H1 (cell line): ENCODE results near the gene CAMTA1. TPM values are rescaled to one million over a fixed set of nuclear protein-coding genes. Genes with fewer than 3 reads are reported as not detected.
A peak's percentile ranks its signal among the peaks of the same experiment; 100 is the strongest.

Experiments used
- CTCF ChIA-PET: fragments of 300-600 bp; sonication (Branson Sonifier 250); formaldehyde crosslinking; loops from one replicate; lab custom pipeline; 2021; ENCODE audit not compliant: partially characterized antibody; lab: Charles Lee
- POLR2A ChIA-PET: fragments of 300-600 bp; sonication (Branson Sonifier 250); formaldehyde crosslinking; loops from one replicate; lab custom pipeline; 2021; ENCODE audit warnings: inconsistent platforms; ENCODE audit not compliant: partially characterized antibody; lab: Charles Lee
- DNase-seq, 2 experiments: peaks; one replicate each; pipeline versions ENCODE4 v3.0.0 to v3.0.0-alpha.2; 2010 to 2022; ENCODE audit warnings: low spot score in 2 of 2, low read depth in 1 of 2, mixed read lengths in 1 of 2
- FAIRE-seq: peaks from 2 replicates; lab custom pipeline; 2011; peaks lifted over from hg19 to GRCh38; lab: Jason Lieb, UNC
- H2AFZ ChIP-seq: 2 replicates; pipeline ENCODE4 v1.8.1; 2012; ENCODE audit warnings: low read length, inconsistent platforms
- H2AK5ac ChIP-seq: 2 replicates; pipeline ENCODE4 v1.6.1; 2013; ENCODE audit warnings: low read depth, low read length
- H2BK120ac ChIP-seq: replicated peaks from 2 replicates; pipeline ENCODE3; 2013; ENCODE audit warnings: low read depth, low read length, inconsistent platforms
- H2BK12ac ChIP-seq: 2 replicates; pipeline ENCODE4 v1.6.1; 2013; ENCODE audit warnings: low read depth, low read length
- H2BK15ac ChIP-seq: 2 replicates; pipeline ENCODE4 v1.6.1; 2013; ENCODE audit warnings: low read length
- H2BK20ac ChIP-seq: 2 replicates; pipeline ENCODE4 v1.6.1; 2013; ENCODE audit warnings: low read length
- H2BK5ac ChIP-seq: 2 replicates; pipeline ENCODE4 v1.6.1; 2013; ENCODE audit warnings: low read depth, low read length
- H3K14ac ChIP-seq: 2 replicates; pipeline ENCODE4 v1.6.1; 2013; ENCODE audit warnings: inconsistent platforms; ENCODE audit not compliant: insufficient read length
- H3K18ac ChIP-seq: 2 replicates; pipeline ENCODE4 v1.6.1; 2013; ENCODE audit warnings: low read length; ENCODE audit errors: extremely low read depth
- H3K23ac ChIP-seq: 2 replicates; pipeline ENCODE4 v1.6.1; 2013; ENCODE audit warnings: inconsistent platforms; ENCODE audit not compliant: insufficient read length
- H3K23me2 ChIP-seq: 2 replicates; pipeline ENCODE4 v1.6.1; 2013; ENCODE audit warnings: low read depth, low read length
- H3K27ac ChIP-seq: 2 replicates; pipeline ENCODE4 v1.6.1; 2011; ENCODE audit warnings: low read depth, low read length, inconsistent platforms
- H3K27me3 ChIP-seq, 4 experiments: replicated peaks in 1 of 4; 1 replicate in 1 of 4; 2 replicates in 3 of 4; pipeline versions ENCODE4 v1.6.1 to v1.8.1; 2011 to 2013; ENCODE audit warnings: low read length in 3 of 4, mild to moderate bottlenecking in 3 of 4, inconsistent platforms in 2 of 4, mixed read lengths in 2 of 4, moderate library complexity in 1 of 4; ENCODE audit not compliant: control insufficient read depth in 3 of 4, insufficient read depth in 3 of 4; ENCODE audit errors: extremely low read depth in 1 of 4
- H3K36me3 ChIP-seq, 4 experiments: 2 replicates each; pipeline versions ENCODE4 v1.6.1 to v1.8.1; 2011 to 2013; ENCODE audit warnings: mild to moderate bottlenecking in 4 of 4, low read length in 3 of 4, moderate library complexity in 2 of 4, control low read depth in 1 of 4, inconsistent platforms in 1 of 4; ENCODE audit not compliant: insufficient read depth in 4 of 4, control insufficient read depth in 2 of 4
- H3K4ac ChIP-seq: replicated peaks from 2 replicates; pipeline ENCODE3; 2013; ENCODE audit warnings: low read length, low read depth, mixed read lengths, inconsistent platforms; ENCODE audit not compliant: insufficient read length
- H3K4me1 ChIP-seq, 4 experiments: replicated peaks in 1 of 4; 1 replicate in 1 of 4; 2 replicates in 3 of 4; pipeline versions ENCODE4 v1.6.1 to v1.8.1; 2011 to 2013; ENCODE audit warnings: low read length in 3 of 4, inconsistent platforms in 2 of 4, mixed read lengths in 1 of 4; ENCODE audit not compliant: insufficient read depth in 4 of 4, control insufficient read depth in 3 of 4
- H3K4me2 ChIP-seq, 2 experiments: 2 replicates each; pipeline versions ENCODE4 v1.6.1 to v1.8.1; 2011 to 2013; ENCODE audit warnings: low read depth in 2 of 2, low read length in 2 of 2, control low read depth in 1 of 2, inconsistent platforms in 1 of 2, mild to moderate bottlenecking in 1 of 2; ENCODE audit not compliant: insufficient read depth in 1 of 2
- H3K4me3 ChIP-seq, 4 experiments: fragments of 200-600, 300-600 bp in 1 of 4; sonication (generic), shearing (Covaris generic), sonication (Bioruptor Twin) in 1 of 4; 2 replicates each; pipeline versions ENCODE4 v1.5.1 to v1.8.1; 2011 to 2016; ENCODE audit warnings: low read length in 4 of 4, low read depth in 3 of 4, control low read depth in 2 of 4, inconsistent platforms in 2 of 4, mild to moderate bottlenecking in 2 of 4, mixed read lengths in 1 of 4, moderate library complexity in 1 of 4; ENCODE audit not compliant: insufficient read depth in 2 of 4; ENCODE audit errors: extremely low read depth in 1 of 4
- H3K56ac ChIP-seq: replicated peaks from 2 replicates; pipeline ENCODE3; 2013; ENCODE audit warnings: low read depth, mild to moderate bottlenecking, mixed read lengths, low read length, inconsistent platforms; ENCODE audit not compliant: insufficient read length
- H3K79me1 ChIP-seq: 2 replicates; pipeline ENCODE4 v1.6.1; 2013; ENCODE audit warnings: low read depth, low read length, control low read depth
- H3K79me2 ChIP-seq, 2 experiments: 2 replicates each; pipeline versions ENCODE4 v1.6.1 to v1.8.1; 2012 to 2013; ENCODE audit warnings: low read length in 2 of 2, mild to moderate bottlenecking in 2 of 2, inconsistent platforms in 1 of 2; ENCODE audit not compliant: insufficient read depth in 2 of 2, control insufficient read depth in 1 of 2
- H3K9ac ChIP-seq, 4 experiments: replicated peaks in 1 of 4; 1 replicate in 1 of 4; 2 replicates in 3 of 4; pipeline versions ENCODE4 v1.6.1 to v1.8.1; 2011 to 2013; ENCODE audit warnings: low read depth in 3 of 4, low read length in 3 of 4, control low read depth in 2 of 4, mild to moderate bottlenecking in 2 of 4, moderate library complexity in 2 of 4, inconsistent platforms in 1 of 4; ENCODE audit errors: extremely low read depth in 1 of 4
- H3K9me3 ChIP-seq, 2 experiments: 2 replicates each; pipeline versions ENCODE4 v1.6.1 to v1.8.1; 2012 to 2013; ENCODE audit warnings: mild to moderate bottlenecking in 2 of 2, moderate library complexity in 2 of 2, control low read depth in 1 of 2, inconsistent platforms in 1 of 2, low read depth in 1 of 2, low read length in 1 of 2, mixed read lengths in 1 of 2; ENCODE audit not compliant: insufficient read depth in 2 of 2
- H4K20me1 ChIP-seq, 2 experiments: replicated peaks in 1 of 2; 2 replicates each; pipeline versions ENCODE3 to v1.8.1; 2011 to 2013; ENCODE audit warnings: inconsistent platforms in 2 of 2, low read length in 2 of 2, mild to moderate bottlenecking in 1 of 2; ENCODE audit not compliant: insufficient read depth in 2 of 2, control insufficient read depth in 1 of 2
- H4K5ac ChIP-seq: 2 replicates; pipeline ENCODE4 v1.6.1; 2013; ENCODE audit warnings: low read length, low read depth, mixed read lengths, inconsistent platforms; ENCODE audit not compliant: insufficient read length
- H4K8ac ChIP-seq: 2 replicates; pipeline ENCODE4 v1.8.0; 2013; ENCODE audit warnings: mild to moderate bottlenecking, moderate library complexity, low read length, inconsistent platforms; ENCODE audit not compliant: insufficient read depth; ENCODE audit errors: extremely low read depth
- H4K91ac ChIP-seq: replicated peaks from 2 replicates; pipeline ENCODE3; 2013; ENCODE audit warnings: low read length, mixed read lengths, inconsistent platforms; ENCODE audit not compliant: insufficient read length
- SRF ChIP-seq: IDR thresholded peaks from 2 replicates; pipeline ENCODE4 v1.6.1; 2011; ENCODE audit warnings: mild to moderate bottlenecking, low read depth, low read length, moderate library complexity
- TCF12 ChIP-seq: IDR thresholded peaks from 2 replicates; pipeline ENCODE4 v1.6.1; 2011; ENCODE audit warnings: low read depth, mild to moderate bottlenecking, low read length
- TEAD4 ChIP-seq: IDR thresholded peaks from 2 replicates; pipeline ENCODE4 v1.6.1; 2012; ENCODE audit warnings: low read depth, low read length, inconsistent platforms, mixed read lengths
- WGBS, 2 experiments: shearing (Covaris generic) in 1 of 2; methylation state at CpG; one replicate each; pipeline versions ENCODE4 v1.1.6 to v1.1.7; 2013 to 2015; ENCODE audit warnings: low lambda C conversion rate in 2 of 2, mixed read lengths in 2 of 2, inconsistent platforms in 1 of 2, low coverage in 1 of 2, missing lambda C conversion rate in 1 of 2; ENCODE audit not compliant: insufficient replicate concordance in 2 of 2, insufficient coverage in 1 of 2, insufficient read length in 1 of 2; ENCODE audit errors: extremely low coverage in 1 of 2, missing lambda C conversion rate in 1 of 2; 5-methylcytosine and 5-hydroxymethylcytosine counted together
- polyA plus RNA-seq, 7 experiments: library from polyadenylated mRNA; depleted of rRNA in 3 of 7; stranded (reverse) in 5 of 7; unstranded in 2 of 7; fragments of >200 nt in 5 of 7; fragments of 200-250 nt in 2 of 7; gene quantifications; 1 replicate in 5 of 7; 2 replicates in 1 of 7; 4 replicates in 1 of 7; pipeline versions ENCODE4 v1.2.1 to v1.2.3, GENCODE V29; 2011 to 2013; ENCODE audit warnings: missing spikeins in 2 of 7, mixed read lengths in 2 of 7
- total RNA-seq: library from RNA; stranded (reverse); fragmentation: NEBNext Ultra II Directional; extraction: Animal tissue kit (Norgen Biotek cat#: 25700); gene quantifications from 2 replicates; pipeline ENCODE4 v1.2.1, GENCODE V29; 2021
- TF ChIP-seq, protein P1 (sequence below): IDR thresholded peaks from 2 replicates; pipeline ENCODE4 v1.6.1; 2012; ENCODE audit warnings: low read length, inconsistent platforms

The CAMTA1 gene
- total and polyA plus RNA-seq, 2 of the 8 experiments (the other 6 are each of a cell fraction or from before 2014, with no cell fraction given), result 65.0 to 119 TPM

- Histone ChIP-seq H3K23ac (no peak overlapping the region), H2BK5ac (no peak overlapping the region), H2BK15ac (0 out of 2 replicates have a peak overlapping the region, but pooled peaks have one; percentile 46), H4K5ac (no peak overlapping the region), H2BK120ac (no peak overlapping the region), H3K9me3 (no peaks in the 10 kb centered on the region), H3K79me2 (no peaks in the 10 kb centered on the region), H4K91ac (no peak overlapping the region), H3K4ac (no peak overlapping the region), H2BK20ac (no peak overlapping the region), H3K4me3 (no peak overlapping the region), H2BK12ac (0 out of 2 replicates have a peak overlapping the region, but pooled peaks have one; percentile 39), H3K18ac (no peak overlapping the region), H3K4me2 (no peak overlapping the region), H3K9ac (no peak overlapping the region), H3K27me3 (no peaks in the 10 kb centered on the region; a peak in 1 of 7 replicates), H2AK5ac (no peak overlapping the region), H4K20me1 (no peaks in the 10 kb centered on the region), H3K4me1 (peaks cover 0 to 8% (median 0%) of the 10 kb centered on the region in 4 experiments; a peak in 1 of 7 replicates), H2AFZ (no peak overlapping the region), H3K27ac (no peak overlapping the region), H3K36me3 (no peaks in the 10 kb centered on the region), H3K56ac (no peak overlapping the region), H3K23me2 (no peaks in the 10 kb centered on the region), H3K79me1 (no peaks in the 10 kb centered on the region), H4K8ac (no peak overlapping the region), H3K14ac (no peak overlapping the region)
- DNase-seq, result no peak
- ChIA-PET POLR2A (interaction anchor here (1.0 kb wide), 1 partner anchor 12 kb away, joined by 3 read pairs; no protein-coding TSS in a partner anchor), CTCF (interaction anchor here (0.8 to 6.7 kb wide), 13 partner anchors 9 to 129 kb away, joined by 3 to 36 read pairs (median 5); no protein-coding TSS in a partner anchor)
- FAIRE-seq, result no peak
- WGBS, 2 experiments, result 89% methylated on average over 4 of the region's 4 CpGs; no CpG with 5 or more reads in 1 of the 2 experiments
- TF ChIP-seq, protein P1, sequence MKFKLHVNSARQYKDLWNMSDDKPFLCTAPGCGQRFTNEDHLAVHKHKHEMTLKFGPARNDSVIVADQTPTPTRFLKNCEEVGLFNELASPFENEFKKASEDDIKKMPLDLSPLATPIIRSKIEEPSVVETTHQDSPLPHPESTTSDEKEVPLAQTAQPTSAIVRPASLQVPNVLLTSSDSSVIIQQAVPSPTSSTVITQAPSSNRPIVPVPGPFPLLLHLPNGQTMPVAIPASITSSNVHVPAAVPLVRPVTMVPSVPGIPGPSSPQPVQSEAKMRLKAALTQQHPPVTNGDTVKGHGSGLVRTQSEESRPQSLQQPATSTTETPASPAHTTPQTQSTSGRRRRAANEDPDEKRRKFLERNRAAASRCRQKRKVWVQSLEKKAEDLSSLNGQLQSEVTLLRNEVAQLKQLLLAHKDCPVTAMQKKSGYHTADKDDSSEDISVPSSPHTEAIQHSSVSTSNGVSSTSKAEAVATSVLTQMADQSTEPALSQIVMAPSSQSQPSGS, result no peak
- TF ChIP-seq SRF, result no peak
- TF ChIP-seq TEAD4, result no peak
- no peak for TF ChIP-seq TCF12
These were observed 797.3 kb downstream of the CAMTA1 start for GRCh38 chr1:7582460-7582972.
